GM12891 (cell line): ENCODE results near the gene AGAP2.

Experiments
- PAX5 ChIP-seq: IDR thresholded peaks from 2 replicates; pipeline ENCODE4 v1.6.1; 2011; ENCODE audit warnings: low read length, moderate library complexity, mild to moderate bottlenecking; ENCODE audit not compliant: insufficient read depth, severe bottlenecking
- POLR2A ChIP-seq: IDR thresholded peaks from 2 replicates; pipeline ENCODE4 v1.6.1; 2011; ENCODE audit warnings: low read depth, low read length, control low read depth
- POLR2AphosphoS5 ChIP-seq: IDR thresholded peaks from 2 replicates; pipeline ENCODE4 v1.6.1; 2011; ENCODE audit warnings: low read depth, low read length, control low read depth

DNA sequence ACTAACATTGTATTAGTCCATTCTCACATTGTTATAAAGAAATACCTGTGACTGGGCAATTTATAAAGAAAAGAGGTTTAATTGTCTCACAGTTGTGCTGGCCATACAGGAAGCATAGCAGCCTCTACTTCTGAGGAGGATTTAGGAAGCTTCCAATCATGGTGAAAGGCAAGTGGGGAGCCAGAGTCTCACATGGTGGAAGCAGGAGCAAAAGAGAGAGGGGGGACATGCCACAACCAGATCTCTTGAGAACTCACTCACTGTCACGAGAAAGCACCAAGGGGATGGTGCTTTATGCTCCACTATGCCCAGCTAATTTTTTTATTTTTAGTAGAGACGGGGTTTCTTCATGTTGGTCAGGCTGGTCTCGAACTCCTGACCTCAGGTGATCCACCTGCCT is 31.3 kb downstream of the AGAP2 start:
- TF ChIP-seq POLR2AphosphoS5 (no peak), POLR2A (no peak), PAX5 (no peak)
